Activated naive CD4-positive, alpha-beta T cell treated with Interleukin-2 at 50 U/mL for 16 hours (primary cell): Measurements from ENCODE around the gene CSNK1A1.
"Not testable (repeated sequence)": the region's sequence is repeated elsewhere in the genome, so short reads cannot be mapped to it uniquely, and the experiment has no call there.

Source experiments
- DNase-seq: peaks from one replicate; pipeline ENCODE4 v3.0.0-alpha.2; 2020

CSNK1A1 gene

GRCh38 chr5:149572170-149572569, 20.9 kb upstream of the CSNK1A1 start:
- DNase-seq = no peak

- DNase-seq = no peak
These were observed 16.0 kb upstream of the CSNK1A1 start for GRCh38 chr5:149567226-149567625.

DNA sequence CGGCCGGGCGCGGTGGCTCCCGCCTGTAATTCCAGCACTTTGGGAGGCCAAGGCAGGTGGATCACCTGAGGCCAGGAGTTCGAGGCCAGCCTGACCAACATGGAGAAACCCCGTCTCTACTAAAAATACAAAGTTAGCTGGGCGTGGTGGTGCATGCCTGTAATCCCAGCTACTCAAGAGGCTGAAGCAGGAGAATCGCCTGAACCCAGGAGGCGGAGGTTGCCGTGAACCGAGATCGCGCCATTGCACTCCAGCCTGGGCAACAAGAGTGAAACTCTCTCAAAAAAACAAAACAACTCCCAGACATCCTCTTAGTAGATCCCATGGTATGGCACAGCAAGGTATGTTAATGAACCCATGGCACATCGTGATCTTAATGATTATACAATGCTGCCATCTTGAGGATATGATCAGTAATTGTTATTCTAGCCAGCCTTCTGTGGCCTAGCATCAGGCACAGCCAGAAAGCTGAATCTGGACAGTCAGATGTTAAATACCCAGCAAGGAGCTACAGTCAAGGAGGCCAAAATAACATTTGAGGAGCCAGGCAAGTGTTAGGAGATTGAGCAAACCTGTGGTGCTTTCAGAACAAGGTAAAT, 13.4 kb upstream of the CSNK1A1 start:
- not testable (repeated sequence) for DNase-seq

GRCh38 chr5:149563466-149563865, 12.2 kb upstream of the CSNK1A1 start:
- no peak for DNase-seq

DNA sequence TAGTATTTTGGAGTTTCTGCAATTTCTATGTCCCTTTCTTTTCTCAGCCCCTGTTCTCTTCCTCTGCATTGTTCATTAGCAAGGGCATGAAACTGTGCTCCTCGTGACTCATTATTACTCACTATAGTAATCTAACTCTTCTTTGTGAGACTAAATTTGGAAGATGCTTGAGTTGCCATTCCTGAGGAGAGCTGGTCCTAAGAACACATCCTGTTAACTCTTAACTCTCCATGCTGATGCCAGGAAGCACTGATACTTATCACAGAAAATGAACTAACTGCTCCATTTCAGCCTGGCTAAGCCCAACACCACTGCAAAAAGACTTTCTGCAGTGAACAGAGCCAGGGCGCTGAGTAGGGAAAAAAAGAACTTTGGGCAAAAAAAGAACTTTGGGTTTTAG, 10.6 kb upstream of the CSNK1A1 start:
- DNase-seq = no peak

DNA sequence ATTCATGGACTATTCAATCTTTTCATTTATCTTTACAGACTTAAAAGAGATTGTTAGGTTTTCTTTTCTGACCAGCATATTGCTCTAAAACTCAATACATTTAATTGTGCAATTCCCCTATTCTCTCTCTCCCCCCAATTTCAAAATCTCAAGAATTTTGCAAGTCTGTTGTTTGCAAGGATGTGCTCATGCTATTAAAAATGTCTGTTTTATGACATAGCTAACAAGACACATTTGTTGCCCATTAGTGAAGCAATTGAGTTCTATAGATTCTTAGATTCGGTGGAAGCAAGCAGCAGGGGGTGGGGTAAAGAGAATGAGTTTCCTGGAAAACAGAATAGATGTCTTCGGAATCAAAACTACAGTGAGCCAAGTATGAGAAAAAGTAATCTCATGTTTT, 8.5 kb upstream of the CSNK1A1 start:
- DNase-seq = no peak

DNA sequence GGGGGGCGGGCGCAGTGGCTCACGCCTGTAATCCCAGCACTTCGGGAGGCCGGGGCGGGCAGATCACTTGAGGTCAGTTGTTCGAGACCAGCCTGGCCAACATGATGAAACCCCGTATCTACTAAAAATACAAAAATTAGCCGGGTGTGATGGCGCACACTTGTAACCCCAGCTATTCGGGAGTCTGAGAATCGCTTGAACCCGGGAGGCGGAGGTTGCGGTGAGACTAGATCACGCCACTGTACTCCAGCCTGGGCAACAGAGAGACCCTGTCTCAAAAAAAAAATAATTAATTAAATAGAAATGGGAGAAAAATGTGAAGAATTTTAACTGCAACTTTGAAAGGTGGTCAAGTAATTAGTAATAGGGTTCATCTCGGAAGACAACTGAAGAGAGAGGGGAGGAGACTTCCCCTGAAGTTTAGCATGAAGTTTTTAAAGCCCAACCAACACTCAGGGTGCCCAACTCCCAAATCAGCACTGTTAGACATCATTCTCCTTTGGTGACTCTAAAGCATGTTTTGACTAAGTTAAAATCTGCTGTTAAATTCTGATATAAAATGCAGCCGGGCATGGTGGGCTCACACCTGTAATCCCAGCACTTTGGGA, 1.4 kb upstream of the CSNK1A1 start:
- DNase-seq = no peak

DNA sequence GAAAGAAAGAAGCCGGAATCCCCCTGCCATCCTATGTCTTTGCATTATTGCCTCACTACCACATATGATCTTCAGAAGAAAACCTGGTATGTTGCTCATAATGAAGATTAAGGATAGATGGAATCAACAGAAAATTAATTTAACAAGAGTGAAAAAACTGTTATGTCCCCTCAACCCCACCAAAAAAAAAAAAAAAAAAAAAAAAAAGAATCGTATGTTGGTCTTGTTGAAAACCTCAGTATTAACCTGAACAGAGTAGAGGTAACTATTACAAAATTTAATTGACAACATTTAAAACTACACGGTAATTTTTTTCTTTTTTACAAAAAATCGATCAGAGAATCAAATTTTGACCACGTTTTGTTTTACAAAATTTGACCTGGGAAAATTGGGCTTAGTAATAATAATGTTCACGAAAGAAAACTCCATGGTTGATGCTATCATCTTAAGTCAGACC, 827 bp upstream of the CSNK1A1 start:
- DNase-seq = no peak

DNA sequence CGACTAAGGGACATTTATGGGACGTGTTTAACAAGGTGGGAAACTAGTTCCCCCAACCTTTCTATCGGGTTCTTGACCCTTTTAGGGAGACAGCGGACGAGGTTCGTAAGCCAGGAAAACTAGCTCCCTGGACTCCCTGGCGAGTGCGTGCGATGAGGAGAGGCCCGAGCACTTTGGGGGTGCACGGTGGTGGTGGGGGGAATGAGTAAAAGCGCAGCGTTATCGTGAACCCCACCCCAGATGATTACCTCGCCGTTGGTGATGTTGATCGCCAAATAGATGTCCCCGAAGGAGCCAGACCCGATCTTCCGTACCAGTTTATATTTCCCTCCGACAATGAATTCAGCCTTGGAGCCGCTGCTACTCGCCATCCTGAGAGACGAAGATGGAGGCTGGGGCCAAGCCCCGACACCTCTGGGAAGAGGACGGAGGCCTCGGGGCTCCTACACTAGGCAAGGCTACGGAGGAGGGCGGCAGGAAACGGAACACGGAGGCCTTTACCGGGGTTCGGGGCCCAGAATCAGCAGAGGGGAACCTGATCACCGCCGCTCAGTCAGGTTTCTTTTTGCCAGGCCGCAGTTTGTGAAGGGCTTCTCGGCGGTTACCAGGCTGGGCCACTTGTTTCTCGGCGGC, 529 bp downstream of the CSNK1A1 start:
- DNase-seq = peak; percentile 32

- DNase-seq = no peak
These were observed 1.0 kb downstream of the CSNK1A1 start for GRCh38 chr5:149550268-149550583.

GRCh38 chr5:149549461-149550267, 1.6 kb downstream of the CSNK1A1 start:
- DNase-seq = peak; percentile 46

GRCh38 chr5:149546974-149547373, 4.3 kb downstream of the CSNK1A1 start:
- no peak for DNase-seq

DNA sequence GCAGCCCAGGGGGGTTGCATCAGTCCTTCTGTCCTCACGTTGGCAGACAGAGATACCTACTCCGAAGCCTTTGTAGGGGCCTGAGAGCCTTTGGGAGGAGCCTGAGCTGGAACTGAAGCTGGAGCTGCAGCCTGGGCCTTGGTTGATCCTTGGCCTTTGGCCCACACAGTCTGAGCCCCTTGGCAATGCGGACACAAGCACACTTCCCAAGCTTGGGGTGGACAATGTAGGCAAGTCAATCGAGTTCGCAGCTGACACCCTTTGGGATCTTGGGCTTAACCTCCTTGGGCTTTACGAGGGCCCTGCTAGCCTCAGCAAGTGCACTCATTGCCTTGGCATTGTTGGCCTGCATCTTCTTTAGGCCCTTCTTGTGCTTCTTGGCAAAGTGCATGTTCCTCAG, 5.9 kb downstream of the CSNK1A1 start:
- no peak for DNase-seq

GRCh38 chr5:149544028-149544420, 7.2 kb downstream of the CSNK1A1 start:
- DNase-seq = no peak

GRCh38 chr5:149543361-149544027, 7.7 kb downstream of the CSNK1A1 start:
- no peak for DNase-seq

GRCh38 chr5:149541893-149542292, 9.3 kb downstream of the CSNK1A1 start:
- no peak for DNase-seq

DNA sequence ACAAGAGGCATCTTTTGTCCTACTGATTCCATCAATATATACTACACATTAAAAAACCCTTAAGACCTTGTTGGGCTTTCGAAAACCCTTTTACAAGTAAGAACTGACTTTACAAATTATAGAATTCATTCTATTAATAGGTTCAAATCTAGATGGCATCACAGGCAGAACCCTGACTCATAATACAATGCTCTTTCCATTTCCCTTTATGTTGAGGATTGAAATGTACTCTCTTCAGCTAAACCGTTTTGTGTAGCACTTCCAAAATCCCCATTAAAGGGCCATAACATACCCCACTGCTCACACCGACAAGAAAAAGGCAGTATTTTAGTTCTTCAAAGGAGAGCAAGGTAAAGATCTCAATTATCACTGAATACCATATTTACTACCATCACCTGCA, 11.2 kb downstream of the CSNK1A1 start:
- DNase-seq = no peak

DNA sequence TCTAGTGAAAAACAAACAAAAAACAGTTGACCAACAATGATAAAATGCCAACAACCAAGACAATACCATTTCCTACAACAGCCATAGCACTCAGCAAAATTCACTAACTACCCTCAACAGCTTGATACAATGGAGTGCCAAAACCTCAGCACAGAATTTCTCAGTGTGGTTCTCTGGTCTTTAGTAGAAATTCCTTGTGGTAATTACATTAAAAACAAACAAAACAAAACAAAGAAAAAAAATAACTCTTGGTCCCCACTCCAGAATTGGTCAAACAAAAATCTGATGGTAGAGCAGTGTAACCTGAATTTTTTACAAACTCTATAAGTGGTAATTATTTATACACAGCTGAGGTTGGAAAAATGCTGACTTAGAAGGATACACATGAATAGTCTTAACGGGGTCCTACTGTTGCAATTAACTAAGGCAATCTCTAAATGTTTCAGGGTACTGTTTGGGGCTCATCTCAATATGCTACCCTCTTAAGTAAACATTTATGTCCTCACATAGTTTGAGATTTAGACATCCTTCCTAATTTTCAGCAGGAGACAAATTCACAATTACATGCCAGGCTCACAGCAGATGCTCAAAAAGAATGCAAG, 13.8 kb downstream of the CSNK1A1 start:
- no peak for DNase-seq

DNA sequence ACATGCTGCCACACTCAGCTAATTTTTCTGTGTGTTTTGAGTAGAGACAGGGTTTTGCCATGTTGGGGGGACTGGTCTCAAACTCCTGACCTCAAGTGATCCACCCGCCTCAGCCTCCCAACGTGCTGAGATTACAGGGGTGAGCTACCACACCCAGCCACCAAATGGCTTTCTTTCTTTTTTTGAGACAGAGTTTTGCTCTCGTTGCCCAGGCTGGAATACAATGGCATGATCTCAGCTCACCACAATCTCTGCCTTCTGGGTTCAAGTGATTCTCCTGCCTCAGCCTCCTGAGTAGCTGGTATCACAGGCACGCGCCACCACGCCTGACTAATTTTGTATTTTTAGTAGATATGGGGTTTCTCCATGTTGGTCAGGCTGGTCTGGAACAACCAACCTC, 15.5 kb downstream of the CSNK1A1 start:
- not testable (repeated sequence) for DNase-seq

DNA sequence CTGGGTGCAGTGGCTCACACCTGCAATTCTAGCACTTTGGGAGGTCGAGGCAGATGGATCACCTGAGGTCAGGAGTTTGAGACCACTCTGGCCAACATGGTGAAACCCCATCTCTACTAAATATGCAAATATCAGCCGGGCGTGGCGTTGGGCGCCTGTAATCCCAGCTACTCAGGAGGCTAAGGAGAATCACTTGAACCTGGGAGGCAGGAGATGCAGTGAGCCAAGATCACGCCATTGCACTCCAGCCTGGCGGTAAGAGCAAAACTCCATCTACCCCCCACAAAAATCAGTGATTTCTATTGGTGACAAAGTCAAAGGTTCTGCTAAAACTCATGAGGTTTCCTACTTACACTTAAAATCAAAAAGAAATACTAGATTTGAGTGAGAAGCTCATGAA, 18.8 kb downstream of the CSNK1A1 start:
- DNase-seq = no peak

DNA sequence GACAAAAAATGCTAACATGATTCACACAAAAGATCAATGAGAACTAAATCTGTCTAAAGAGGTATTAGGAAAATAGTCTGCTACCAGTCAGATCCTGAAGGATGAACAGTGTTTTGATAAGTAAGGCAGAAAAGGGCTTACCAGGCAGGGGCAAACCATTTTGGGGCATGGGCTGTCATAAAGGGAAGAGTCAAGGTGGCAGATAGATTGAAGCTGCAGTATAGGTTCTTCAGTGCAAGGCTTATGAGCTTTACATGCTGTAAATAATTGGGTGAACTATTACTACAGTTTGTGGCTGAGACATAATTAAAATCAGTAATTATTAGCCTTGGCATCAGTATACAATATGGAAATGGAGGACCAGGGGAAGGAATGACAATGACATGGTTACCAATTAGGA, 21.8 kb downstream of the CSNK1A1 start:
- DNase-seq = no peak

DNA sequence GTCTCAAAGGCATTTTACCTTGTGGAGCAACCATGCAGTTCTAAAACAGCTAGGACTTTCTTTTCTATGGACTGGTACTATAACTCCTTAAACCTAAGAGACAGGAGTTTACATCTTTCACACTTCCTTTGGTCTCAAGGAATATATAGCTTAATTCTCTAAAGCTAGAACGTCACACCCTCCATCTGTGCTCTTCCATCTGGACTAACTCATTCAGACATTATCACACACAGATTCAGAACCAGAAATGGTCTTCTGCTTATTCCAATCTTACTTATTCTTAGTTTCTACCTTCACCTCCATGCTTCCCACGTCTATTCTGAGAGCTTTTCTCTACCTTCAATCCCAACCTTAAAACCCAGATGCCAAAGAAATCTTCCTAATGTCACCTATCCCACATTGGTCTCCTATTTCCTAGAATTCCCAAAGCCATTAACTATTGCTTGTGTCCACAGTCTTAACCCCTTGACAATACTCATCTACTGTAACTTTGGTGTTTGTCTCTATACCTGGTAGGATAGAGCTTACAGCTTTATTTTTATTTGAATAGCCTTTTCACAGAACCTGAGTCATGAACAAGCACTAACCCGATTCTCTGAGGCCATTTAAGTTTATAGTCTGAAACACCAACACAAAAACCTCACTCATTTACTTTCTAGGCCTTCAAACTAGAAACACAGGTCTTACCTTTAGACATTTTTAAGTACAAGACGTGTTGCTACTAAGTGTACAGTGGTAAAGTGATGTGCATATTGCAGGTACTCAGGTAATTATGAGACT, 22.8 kb downstream of the CSNK1A1 start:
- DNase-seq = no peak
